Activated T-cell treated with anti-CD3 and anti-CD28 coated beads for 1 hour (primary cell): ENCODE data around the gene LHX2.

Experiments
- DNase-seq: peaks from one replicate; pipeline ENCODE4 v3.0.0-alpha.2; 2020; ENCODE audit warnings: low read depth

The LHX2 gene

GRCh38 chr9:124062172-124062571 is 50.6 kb downstream of the LHX2 start:
- no peak for DNase-seq

GRCh38 chr9:124066783-124067577 is 55.4 kb downstream of the LHX2 start:
- no peak for DNase-seq

GRCh38 chr9:124068251-124068650 is 56.7 kb downstream of the LHX2 start:
- DNase-seq, result no peak

GRCh38 chr9:124074746-124075145 is 63.2 kb downstream of the LHX2 start:
- DNase-seq, result no peak

GRCh38 chr9:124075761-124076160 is 64.2 kb downstream of the LHX2 start:
- no peak for DNase-seq

- no peak for DNase-seq
Measured at GRCh38 chr9:124077915-124078572, 66.5 kb downstream of the LHX2 start.

- DNase-seq, result no peak
Measured at GRCh38 chr9:124078641-124079040, 67.1 kb downstream of the LHX2 start.

GRCh38 chr9:124079176-124079925 is 67.8 kb downstream of the LHX2 start:
- no peak for DNase-seq

GRCh38 chr9:124082622-124083021 is 71.1 kb downstream of the LHX2 start:
- no peak for DNase-seq
